K562 (cell line): ENCODE results near the gene UBE2G2. TPM values are rescaled to one million over a fixed set of nuclear protein-coding genes. Genes with fewer than 3 reads are reported as not detected.

Experiments
- ARID2 ChIP-seq: fragments of 450-650 bp; IDR thresholded peaks from 2 replicates; pipeline ENCODE4 v1.6.1; 2017; ENCODE audit warnings: antibody characterized with exemption, mild to moderate bottlenecking
- BMI1 ChIP-seq: fragments of 150-350 bp; IDR thresholded peaks from 2 replicates; pipeline ENCODE4 v1.6.1; 2014; ENCODE audit warnings: low read length
- COPS2 ChIP-seq: fragments of 450-650 bp; conservative IDR thresholded peaks from 2 replicates; pipeline ENCODE4 v1.6.1; 2016; ENCODE audit warnings: mild to moderate bottlenecking, moderate library complexity
- HDAC2 ChIP-seq: fragments of 450-650 bp; IDR thresholded peaks from 2 replicates; pipeline ENCODE4 v1.6.1; 2016; ENCODE audit warnings: mild to moderate bottlenecking
- HNRNPH1 ChIP-seq: fragments of 200-400 bp; formaldehyde crosslinking; optimal IDR thresholded peaks from 2 replicates; pipeline ENCODE3; 2017; ENCODE audit warnings: low read depth, mild to moderate bottlenecking, low read length, moderate library complexity
- MCM7 ChIP-seq, 2 experiments: fragments of 450-650 bp; IDR thresholded peaks; 2 replicates each; pipeline ENCODE4 v1.6.1; 2016 to 2018
- MEF2A ChIP-seq: IDR thresholded peaks from 2 replicates; pipeline ENCODE4 v1.6.1; 2011; ENCODE audit warnings: low read depth, mild to moderate bottlenecking, low read length, moderate library complexity; ENCODE audit not compliant: control insufficient read depth
- NCOA6 ChIP-seq: fragments of 450-650 bp; IDR thresholded peaks from 2 replicates; pipeline ENCODE4 v1.6.1; 2017; ENCODE audit warnings: mild to moderate bottlenecking
- NEUROD1 ChIP-seq: fragments of 150-350 bp; IDR thresholded peaks from 2 replicates; pipeline ENCODE4 v1.6.1; 2014; ENCODE audit warnings: borderline replicate concordance, low read length, low read depth; ENCODE audit not compliant: partially characterized antibody
- RUNX1 ChIP-seq: sonication (generic); IDR thresholded peaks from 2 replicates; pipeline ENCODE4 v1.6.1; 2016; ENCODE audit warnings: antibody characterized with exemption, low read depth
- SMAD2 ChIP-seq: fragments of 150-350 bp; IDR thresholded peaks from 2 replicates; pipeline ENCODE4 v1.6.1; 2014; ENCODE audit warnings: low read depth, mild to moderate bottlenecking, low read length
- SMARCE1 ChIP-seq: fragments of 450-650 bp; IDR thresholded peaks from 2 replicates; pipeline ENCODE4 v1.7.1; 2016; ENCODE audit warnings: mild to moderate bottlenecking
- SP1 ChIP-seq: sonication (generic); formaldehyde crosslinking; IDR thresholded peaks from 2 replicates; pipeline ENCODE4 v1.8.1; 2022; ENCODE audit warnings: mild to moderate bottlenecking, missing genetic modification reagents
- XRCC3 ChIP-seq: fragments of 450-650 bp; IDR thresholded peaks from 2 replicates; pipeline ENCODE4 v1.6.1; 2017; ENCODE audit warnings: mild to moderate bottlenecking, moderate library complexity
- ZFPM2 ChIP-seq: fragments of 250-450 bp; sonication (Bioruptor Pico); IDR thresholded peaks from 2 replicates; pipeline ENCODE4 v1.5.1; 2022; ENCODE audit warnings: mild to moderate bottlenecking
- ZNF384 ChIP-seq: IDR thresholded peaks from 2 replicates; pipeline ENCODE4 v1.6.1; 2012; ENCODE audit warnings: low read depth, low read length, improper control_type of control experiment
- ZNF780A ChIP-seq: fragments of 250-450 bp; sonication (Bioruptor Pico); IDR thresholded peaks from 2 replicates; pipeline ENCODE4 v1.5.0; 2021; ENCODE audit warnings: mild to moderate bottlenecking
- polyA plus RNA-seq, 8 experiments: library from polyadenylated mRNA; depleted of rRNA in 4 of 8; stranded (reverse) in 5 of 8; unstranded in 3 of 8; fragments of >200 nt; fragmentation: Nextera tagmentation in 2 of 8; fragmentation: Illumina TruSeq in 1 of 8; extraction: Ambion mirVana in 2 of 8; extraction: Trizol in 1 of 8; gene quantifications; 2 replicates each; pipeline versions ENCODE4 v1.2.1 to v1.2.3, GENCODE V29; 2011 to 2014; ENCODE audit warnings: inconsistent platforms in 1 of 8, missing spikeins in 1 of 8
- total RNA-seq, 7 experiments: library from RNA; depleted of rRNA in 6 of 7; stranded (reverse); fragments of >200 nt in 6 of 7; fragmentation: Illumina TruSeq in 2 of 7; extraction: Trizol in 2 of 7; gene quantifications; 2 replicates each; pipeline versions ENCODE4 v1.2.1 to v1.2.3, GENCODE V29; 2011 to 2021; ENCODE audit warnings: low replicate concordance in 1 of 7
- TF ChIP-seq, protein P1 (sequence below): sonication (generic); formaldehyde crosslinking; IDR thresholded peaks from 2 replicates; pipeline ENCODE4 v1.8.0; 2022; ENCODE audit warnings: mild to moderate bottlenecking, low read depth, missing genetic modification reagents
- TF ChIP-seq, protein P2 (sequence below): sonication (generic); formaldehyde crosslinking; IDR thresholded peaks from 2 replicates; pipeline ENCODE4 v1.8.0; 2022; ENCODE audit warnings: mild to moderate bottlenecking, missing genetic modification reagents
- TF ChIP-seq, protein P3 (sequence below): fragments of 450-650 bp; IDR thresholded peaks from 2 replicates; pipeline ENCODE4 v1.6.1; 2016; ENCODE audit warnings: mild to moderate bottlenecking
- TF ChIP-seq, protein P4 (sequence below), 2 experiments: IDR thresholded peaks; 2 replicates each; pipeline ENCODE4 v1.6.1; 2011; ENCODE audit warnings: borderline replicate concordance in 1 of 2, control low read depth in 1 of 2, low read depth in 1 of 2, low read length in 1 of 2, mild to moderate bottlenecking in 1 of 2, mixed read lengths in 1 of 2, moderate library complexity in 1 of 2; ENCODE audit not compliant: insufficient read depth in 1 of 2, insufficient read length in 1 of 2, poor library complexity in 1 of 2, severe bottlenecking in 1 of 2; ENCODE audit errors: extremely low read depth in 1 of 2
- TF ChIP-seq, protein P5 (sequence below): fragments of 450-650 bp; IDR thresholded peaks from 2 replicates; pipeline ENCODE4 v1.7.0; 2016; ENCODE audit warnings: borderline replicate concordance

The UBE2G2 gene
- total and polyA plus RNA-seq, 9 of the 15 experiments (the other 6 are each of a cell fraction or from before 2014, with no cell fraction given) = 47.5 to 225 (median 140) TPM

DNA sequence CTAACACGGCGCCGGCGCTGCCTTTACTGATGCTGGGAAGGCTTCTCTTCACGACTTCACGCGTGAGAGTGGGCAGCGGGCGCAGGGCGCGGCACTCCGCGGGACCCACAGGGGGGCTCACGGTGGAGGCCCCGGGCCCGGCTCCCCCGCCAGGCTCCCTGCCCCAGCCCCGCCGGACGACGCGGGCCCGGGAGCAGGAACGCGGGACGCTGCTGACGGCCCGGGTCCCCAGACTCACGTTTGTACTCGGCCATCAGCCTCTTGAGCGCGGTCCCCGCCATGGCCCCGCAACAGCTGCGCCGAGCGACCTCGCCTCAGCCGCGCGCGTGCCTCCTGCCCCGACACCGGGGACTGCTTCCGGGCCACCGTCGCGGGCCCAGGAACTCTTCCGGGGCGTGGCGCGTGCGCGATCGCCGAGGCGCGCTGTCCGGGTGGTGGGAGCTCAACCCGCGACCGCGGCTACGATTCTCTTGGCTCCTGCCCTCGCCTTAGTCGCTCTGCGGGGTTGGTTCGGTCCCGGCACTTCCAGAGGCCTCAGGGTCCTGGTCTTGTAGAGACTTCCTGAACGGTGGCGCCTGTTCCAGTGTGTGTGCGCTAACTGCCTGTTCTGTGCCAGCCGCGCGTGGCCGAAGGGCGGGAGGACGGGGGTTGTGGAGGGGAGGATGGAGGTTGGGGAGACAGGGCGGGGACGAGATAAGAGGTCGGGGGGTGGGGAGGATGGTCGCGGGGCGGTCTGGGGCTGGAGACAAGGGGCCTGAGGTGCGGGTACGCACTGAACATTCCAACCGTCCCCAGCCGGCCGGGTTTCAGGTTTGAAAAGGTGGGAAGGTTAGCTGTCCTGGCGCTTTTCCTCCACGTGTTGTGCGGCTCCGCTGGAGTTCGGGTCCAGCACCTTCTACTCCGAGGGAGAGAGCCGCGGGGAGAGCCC, at the start of gene UBE2G2 (continued):
- TF ChIP-seq, protein P1, sequence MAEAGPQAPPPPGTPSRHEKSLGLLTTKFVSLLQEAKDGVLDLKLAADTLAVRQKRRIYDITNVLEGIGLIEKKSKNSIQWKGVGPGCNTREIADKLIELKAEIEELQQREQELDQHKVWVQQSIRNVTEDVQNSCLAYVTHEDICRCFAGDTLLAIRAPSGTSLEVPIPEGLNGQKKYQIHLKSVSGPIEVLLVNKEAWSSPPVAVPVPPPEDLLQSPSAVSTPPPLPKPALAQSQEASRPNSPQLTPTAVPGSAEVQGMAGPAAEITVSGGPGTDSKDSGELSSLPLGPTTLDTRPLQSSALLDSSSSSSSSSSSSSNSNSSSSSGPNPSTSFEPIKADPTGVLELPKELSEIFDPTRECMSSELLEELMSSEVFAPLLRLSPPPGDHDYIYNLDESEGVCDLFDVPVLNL (CRISPR knock-in tag) = no peak
- TF ChIP-seq, protein P2, sequence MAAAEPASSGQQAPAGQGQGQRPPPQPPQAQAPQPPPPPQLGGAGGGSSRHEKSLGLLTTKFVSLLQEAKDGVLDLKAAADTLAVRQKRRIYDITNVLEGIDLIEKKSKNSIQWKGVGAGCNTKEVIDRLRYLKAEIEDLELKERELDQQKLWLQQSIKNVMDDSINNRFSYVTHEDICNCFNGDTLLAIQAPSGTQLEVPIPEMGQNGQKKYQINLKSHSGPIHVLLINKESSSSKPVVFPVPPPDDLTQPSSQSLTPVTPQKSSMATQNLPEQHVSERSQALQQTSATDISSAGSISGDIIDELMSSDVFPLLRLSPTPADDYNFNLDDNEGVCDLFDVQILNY = peak; percentile 55; the same call in 1 of the 2 replicates
- TF ChIP-seq SMAD2 (no peak), ZNF384 (no peak), HNRNPH1 (no peak), SP1 (CRISPR knock-in tag) (peak; percentile 48; the same call in 1 of the 2 replicates), ZNF780A (CRISPR knock-in tag) (no peak), SMARCE1 (no peak), RUNX1 (no peak), NCOA6 (no peak), NEUROD1 (no peak), HDAC2 (peak; percentile 62), MCM7 (IDR thresholded peaks at IDR 0.05) (no peak), MEF2A (no peak), COPS2 (no peak), BMI1 (no peak), ZFPM2 (CRISPR knock-in tag) (no peak), ARID2 (no peak), XRCC3 (no peak)
- TF ChIP-seq, protein P3, sequence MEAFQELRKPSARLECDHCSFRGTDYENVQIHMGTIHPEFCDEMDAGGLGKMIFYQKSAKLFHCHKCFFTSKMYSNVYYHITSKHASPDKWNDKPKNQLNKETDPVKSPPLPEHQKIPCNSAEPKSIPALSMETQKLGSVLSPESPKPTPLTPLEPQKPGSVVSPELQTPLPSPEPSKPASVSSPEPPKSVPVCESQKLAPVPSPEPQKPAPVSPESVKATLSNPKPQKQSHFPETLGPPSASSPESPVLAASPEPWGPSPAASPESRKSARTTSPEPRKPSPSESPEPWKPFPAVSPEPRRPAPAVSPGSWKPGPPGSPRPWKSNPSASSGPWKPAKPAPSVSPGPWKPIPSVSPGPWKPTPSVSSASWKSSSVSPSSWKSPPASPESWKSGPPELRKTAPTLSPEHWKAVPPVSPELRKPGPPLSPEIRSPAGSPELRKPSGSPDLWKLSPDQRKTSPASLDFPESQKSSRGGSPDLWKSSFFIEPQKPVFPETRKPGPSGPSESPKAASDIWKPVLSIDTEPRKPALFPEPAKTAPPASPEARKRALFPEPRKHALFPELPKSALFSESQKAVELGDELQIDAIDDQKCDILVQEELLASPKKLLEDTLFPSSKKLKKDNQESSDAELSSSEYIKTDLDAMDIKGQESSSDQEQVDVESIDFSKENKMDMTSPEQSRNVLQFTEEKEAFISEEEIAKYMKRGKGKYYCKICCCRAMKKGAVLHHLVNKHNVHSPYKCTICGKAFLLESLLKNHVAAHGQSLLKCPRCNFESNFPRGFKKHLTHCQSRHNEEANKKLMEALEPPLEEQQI = no peak
- TF ChIP-seq, protein P4, sequence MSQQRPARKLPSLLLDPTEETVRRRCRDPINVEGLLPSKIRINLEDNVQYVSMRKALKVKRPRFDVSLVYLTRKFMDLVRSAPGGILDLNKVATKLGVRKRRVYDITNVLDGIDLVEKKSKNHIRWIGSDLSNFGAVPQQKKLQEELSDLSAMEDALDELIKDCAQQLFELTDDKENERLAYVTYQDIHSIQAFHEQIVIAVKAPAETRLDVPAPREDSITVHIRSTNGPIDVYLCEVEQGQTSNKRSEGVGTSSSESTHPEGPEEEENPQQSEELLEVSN (IDR thresholded peaks at IDR 0.05; ENCODE audit: borderline replicate concordance in 1 of 2, extremely low read depth in 1 of 2, insufficient read depth in 1 of 2, insufficient read length in 1 of 2, low read depth in 1 of 2, low read length in 1 of 2, poor library complexity in 1 of 2, severe bottlenecking in 1 of 2) = peak; percentile 96 to 99
- TF ChIP-seq, protein P5, sequence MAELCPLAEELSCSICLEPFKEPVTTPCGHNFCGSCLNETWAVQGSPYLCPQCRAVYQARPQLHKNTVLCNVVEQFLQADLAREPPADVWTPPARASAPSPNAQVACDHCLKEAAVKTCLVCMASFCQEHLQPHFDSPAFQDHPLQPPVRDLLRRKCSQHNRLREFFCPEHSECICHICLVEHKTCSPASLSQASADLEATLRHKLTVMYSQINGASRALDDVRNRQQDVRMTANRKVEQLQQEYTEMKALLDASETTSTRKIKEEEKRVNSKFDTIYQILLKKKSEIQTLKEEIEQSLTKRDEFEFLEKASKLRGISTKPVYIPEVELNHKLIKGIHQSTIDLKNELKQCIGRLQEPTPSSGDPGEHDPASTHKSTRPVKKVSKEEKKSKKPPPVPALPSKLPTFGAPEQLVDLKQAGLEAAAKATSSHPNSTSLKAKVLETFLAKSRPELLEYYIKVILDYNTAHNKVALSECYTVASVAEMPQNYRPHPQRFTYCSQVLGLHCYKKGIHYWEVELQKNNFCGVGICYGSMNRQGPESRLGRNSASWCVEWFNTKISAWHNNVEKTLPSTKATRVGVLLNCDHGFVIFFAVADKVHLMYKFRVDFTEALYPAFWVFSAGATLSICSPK = no peak
